HCT116 (cell line): Measurements from ENCODE around the gene SCUBE2. TPM values are rescaled to one million over a fixed set of nuclear protein-coding genes. Genes with fewer than 3 reads are reported as not detected.

Source experiments
- ATAC-seq: fragments of 200-7000 bp; cut with Tn5 transposase; 2 replicates; pipeline ENCODE4 v1.9.1; 2020; ENCODE audit warnings: mild to moderate bottlenecking, moderate library complexity
- BruUV-seq: library from RNA; stranded (reverse); fragments of 400-500 nt; replicated peaks from 2 replicates; lab custom pipeline; 2021; lab: Mats Ljungman, UMichigan
- CTCF ChIA-PET: fragments of 300-600 bp; sonication (Branson Sonifier 250); formaldehyde crosslinking; loops from one replicate; lab custom pipeline; 2021; ENCODE audit warnings: antibody characterized with exemption; lab: Charles Lee
- POLR2A ChIA-PET: fragments of 300-600, 350-600 bp; sonication (Branson Sonifier 250); formaldehyde crosslinking; loops from one replicate; lab custom pipeline; 2021; ENCODE audit warnings: antibody characterized with exemption; lab: Charles Lee
- RAD21 ChIA-PET, 2 experiments: fragments of 300-600 bp; sonication (Branson Sonifier 250); formaldehyde crosslinking; loops; one replicate each; lab custom pipeline; 2023; ENCODE audit warnings: low total read pairs in 2 of 2; ENCODE audit not compliant: uncharacterized antibody in 2 of 2, unreplicated experiment in 2 of 2, low non-redundant PET in 1 of 2; lab: Charles Lee
- DNase-seq: peaks from one replicate; pipeline ENCODE4 v3.0.0-alpha.2; 2010; ENCODE audit warnings: low read depth, low spot score
- H2AFZ ChIP-seq: fragments of 200-600 bp; shearing (Covaris generic), sonication (generic); 2 replicates; pipeline ENCODE4 v1.6.1; 2017; ENCODE audit warnings: low read depth, mixed run types, mixed read lengths, antibody characterized with exemption, low read length; ENCODE audit not compliant: poor library complexity, severe bottlenecking
- H3K27ac ChIP-seq: 2 replicates; pipeline ENCODE4 v1.5.1; 2012; ENCODE audit warnings: low read depth, low read length
- H3K27me3 ChIP-seq: fragments of 200-600 bp; sonication (generic); 2 replicates; pipeline ENCODE4 v1.6.1; 2016; ENCODE audit warnings: mixed run types, low read length, mixed read lengths; ENCODE audit not compliant: insufficient read depth
- H3K36me3 ChIP-seq, 2 experiments: fragments of 200-500 bp in 1 of 2; fragments of 200-600 bp in 1 of 2; sonication (Bioruptor generic) in 1 of 2; sonication (generic) in 1 of 2; 2 replicates each; pipeline versions ENCODE4 v1.5.1 to v1.6.1; 2014 to 2016; ENCODE audit warnings: low read length in 2 of 2, inconsistent platforms in 1 of 2, mixed read lengths in 1 of 2, mixed run types in 1 of 2; ENCODE audit not compliant: insufficient read depth in 2 of 2, control insufficient read depth in 1 of 2
- H3K4me1 ChIP-seq, 2 experiments: fragments of 200-600 bp in 1 of 2; sonication (generic) in 1 of 2; 2 replicates each; pipeline versions ENCODE4 v1.5.1 to v1.6.1; 2012 to 2017; ENCODE audit warnings: low read length in 2 of 2, inconsistent platforms in 1 of 2, mild to moderate bottlenecking in 1 of 2, mixed read lengths in 1 of 2, mixed run types in 1 of 2, moderate library complexity in 1 of 2; ENCODE audit not compliant: insufficient read depth in 2 of 2, control insufficient read depth in 1 of 2
- H3K4me2 ChIP-seq: fragments of 200-600 bp; sonication (generic); 2 replicates; pipeline ENCODE4 v1.6.1; 2017; ENCODE audit warnings: mixed run types, low read length, mixed read lengths
- H3K4me3 ChIP-seq, 2 experiments: fragments of 200-600 bp in 1 of 2; sonication (generic) in 1 of 2; replicated peaks in 1 of 2; 2 replicates each; pipeline ENCODE4 v1.5.1; 2011 to 2016; ENCODE audit warnings: low read length in 2 of 2, control low read depth in 1 of 2, low read depth in 1 of 2, mild to moderate bottlenecking in 1 of 2, mixed read lengths in 1 of 2, mixed run types in 1 of 2
- H3K79me2 ChIP-seq: fragments of 200-600 bp; sonication (generic); 2 replicates; pipeline ENCODE4 v1.6.1; 2017; ENCODE audit warnings: mild to moderate bottlenecking, mixed run types, low read length, moderate library complexity, mixed read lengths; ENCODE audit not compliant: insufficient read depth
- H3K9ac ChIP-seq: fragments of 200-600 bp; sonication (generic); 2 replicates; pipeline ENCODE4 v1.6.1; 2016; ENCODE audit warnings: low read length, mixed read lengths
- H3K9me2 ChIP-seq: fragments of 200-600 bp; sonication (generic), shearing (Covaris generic); 2 replicates; pipeline ENCODE4 v1.6.1; 2017; ENCODE audit warnings: mixed run types, mild to moderate bottlenecking, moderate library complexity; ENCODE audit not compliant: insufficient read depth
- H3K9me3 ChIP-seq, 2 experiments: fragments of 200-500 bp in 1 of 2; fragments of 200-600 bp in 1 of 2; sonication (Bioruptor generic) in 1 of 2; sonication (generic) in 1 of 2; 2 replicates each; pipeline ENCODE4 v1.6.1; 2014 to 2017; ENCODE audit warnings: low read length in 2 of 2, mixed read lengths in 2 of 2, inconsistent platforms in 1 of 2, low read depth in 1 of 2, mild to moderate bottlenecking in 1 of 2, mixed run types in 1 of 2, moderate library complexity in 1 of 2; ENCODE audit not compliant: control insufficient read depth in 1 of 2, insufficient read depth in 1 of 2
- H4K20me1 ChIP-seq: fragments of 200-600 bp; sonication (generic), shearing (Covaris generic); 2 replicates; pipeline ENCODE4 v1.6.1; 2017; ENCODE audit warnings: mixed run types, mild to moderate bottlenecking, moderate library complexity; ENCODE audit not compliant: insufficient read depth
- ATF3 ChIP-seq: IDR thresholded peaks from 2 replicates; pipeline ENCODE4 v1.6.1; 2012
- CTCF ChIP-seq, 3 experiments: fragments of 200-600 bp in 1 of 3; sonication (generic) in 1 of 3; IDR thresholded peaks in 2 of 3; conservative IDR thresholded peaks in 1 of 3; 2 replicates each; pipeline ENCODE4 v1.5.1; 2012 to 2017; ENCODE audit warnings: low read depth in 2 of 3, low read length in 2 of 3, antibody characterized with exemption in 1 of 3, borderline replicate concordance in 1 of 3, control low read depth in 1 of 3, mild to moderate bottlenecking in 1 of 3, mixed read lengths in 1 of 3, mixed run types in 1 of 3, moderate library complexity in 1 of 3; ENCODE audit not compliant: insufficient read depth in 1 of 3
- EGR1 ChIP-seq: IDR thresholded peaks from 2 replicates; pipeline ENCODE4 v1.6.1; 2012; ENCODE audit warnings: low read depth
- EZH2phosphoT487 ChIP-seq: fragments of 200-600 bp; IDR thresholded peaks from 2 replicates; pipeline ENCODE4 v1.6.1; 2018; ENCODE audit warnings: antibody characterized with exemption, borderline replicate concordance
- JUND ChIP-seq: IDR thresholded peaks from 2 replicates; pipeline ENCODE4 v1.6.1; 2012
- MAX ChIP-seq: IDR thresholded peaks from 2 replicates; pipeline ENCODE4 v1.6.1; 2012
- POLR2A ChIP-seq: IDR thresholded peaks from 2 replicates; pipeline ENCODE4 v1.7.0; 2011; ENCODE audit warnings: borderline replicate concordance; ENCODE audit not compliant: insufficient read depth, insufficient read length; ENCODE audit errors: extremely low read depth
- POLR2AphosphoS5 ChIP-seq: IDR thresholded peaks from 2 replicates; pipeline ENCODE4 v1.6.1; 2011; ENCODE audit warnings: mild to moderate bottlenecking, low read depth, low read length, moderate library complexity
- RAD21 ChIP-seq: IDR thresholded peaks from 2 replicates; pipeline ENCODE4 v1.6.1; 2012; ENCODE audit warnings: low read depth, mild to moderate bottlenecking
- SP1 ChIP-seq: IDR thresholded peaks from 2 replicates; pipeline ENCODE4 v1.6.1; 2012; ENCODE audit warnings: low read depth
- SRF ChIP-seq: IDR thresholded peaks from 2 replicates; pipeline ENCODE4 v1.6.1; 2012; ENCODE audit warnings: low read depth
- TCF7L2 ChIP-seq: IDR thresholded peaks from 2 replicates; pipeline ENCODE4 v1.7.0; 2011; ENCODE audit warnings: borderline replicate concordance, inconsistent platforms; ENCODE audit not compliant: insufficient read depth, insufficient read length; ENCODE audit errors: extremely low read depth
- YY1 ChIP-seq: IDR thresholded peaks from 2 replicates; pipeline ENCODE4 v1.6.1; 2011; ENCODE audit warnings: low read length, low read depth, moderate library complexity, mild to moderate bottlenecking; ENCODE audit not compliant: insufficient replicate concordance; ENCODE audit errors: extremely low read depth
- ZFX ChIP-seq: fragments of 450-650 bp; IDR thresholded peaks from 2 replicates; pipeline ENCODE4 v1.6.1; 2017
- ZNF274 ChIP-seq: fragments of 200-500 bp; sonication (Bioruptor generic); IDR thresholded peaks from 2 replicates; pipeline ENCODE4 v1.6.1; 2014; ENCODE audit warnings: mild to moderate bottlenecking, low read depth, low read length, inconsistent platforms
- intact Hi-C: fragments of 100-400 bp; cut with micrococcal nuclease; formaldehyde crosslinking; loops from 2 replicates; pipeline ENCODE4 v1.10.0; 2022
- total RNA-seq: library from RNA; stranded (reverse); gene quantifications from one replicate; pipeline ENCODE4 v1.2.1, GENCODE V29; 2021; ENCODE audit not compliant: unreplicated experiment

SCUBE2 gene
- total RNA-seq, 1 experiment from 2014 or later: 1.3 TPM

GRCh38 chr11:9015677-9016076, 75.7 kb downstream of the SCUBE2 start:
- Histone ChIP-seq H3K27ac (no peak overlapping the region), H3K36me3 (no peaks in the 10 kb centered on the region), H3K4me1 (0 out of 4 replicates have a peak, but pooled peaks cover 0 to 2% of the 10 kb centered on the region in 2 experiments), H3K9me3 (no peaks in the 10 kb centered on the region), H3K9me2 (no peaks in the 10 kb centered on the region), H3K4me2 (no peak overlapping the region), H3K4me3 (no peak overlapping the region), H4K20me1 (no peaks in the 10 kb centered on the region), H2AFZ (peak overlapping the region; percentile 77), H3K9ac (no peak overlapping the region), H3K27me3 (no peaks in the 10 kb centered on the region), H3K79me2 (no peaks in the 10 kb centered on the region)
- RAD21 ChIA-PET: interaction anchor here (0.8 to 2.6 kb wide), 6 partner anchors 80 to 569 kb away, joined by 3 to 20 read pairs (median 5); no protein-coding TSS in a partner anchor
- CTCF ChIA-PET: interaction anchor here (0.6 to 2.8 kb wide), 23 partner anchors 9 to 732 kb away, joined by 3 to 46 read pairs (median 3); no protein-coding TSS in a partner anchor
- no TSS peak for BruUV-seq
- POLR2A ChIA-PET: no interaction called here
- intact Hi-C loops: loop anchor here (1.0 kb wide), 2 partner anchors 122 to 491 kb away; no protein-coding TSS in a partner anchor
- peak; percentile 98 for ATAC-seq
- DNase-seq: peak; percentile 75
- peak; percentile 81 to 85 (median 82) for TF ChIP-seq CTCF (IDR thresholded peaks at IDR 0.05 in 2 of 3, conservative IDR thresholded peaks at IDR 0.05 in 1 of 3; ENCODE audit: borderline replicate concordance in 1 of 3, insufficient read depth in 1 of 3, low read depth in 2 of 3, low read length in 2 of 3)
- TF ChIP-seq RAD21: peak; percentile 76
- TF ChIP-seq YY1: peak; percentile 55
- no peak for TF ChIP-seq MAX
- TF ChIP-seq, all 23 proteins: peak for 3

GRCh38 chr11:9014826-9015225, 76.6 kb downstream of the SCUBE2 start:
- Histone ChIP-seq H3K27ac (no peak overlapping the region), H4K20me1 (no peaks in the 10 kb centered on the region), H3K4me2 (no peak overlapping the region), H3K4me3 (no peak overlapping the region), H3K79me2 (no peaks in the 10 kb centered on the region), H3K4me1 (0 out of 4 replicates have a peak, but pooled peaks cover 0 to 2% of the 10 kb centered on the region in 2 experiments), H3K27me3 (no peaks in the 10 kb centered on the region), H2AFZ (no peak overlapping the region), H3K9me3 (no peaks in the 10 kb centered on the region), H3K9ac (no peak overlapping the region), H3K9me2 (no peaks in the 10 kb centered on the region), H3K36me3 (no peaks in the 10 kb centered on the region)
- intact Hi-C loops: loop anchor here (1.0 kb wide), 2 partner anchors 122 to 491 kb away; no protein-coding TSS in a partner anchor
- no peak for ATAC-seq
- CTCF ChIA-PET: interaction anchor here (1.1 to 2.8 kb wide), 8 partner anchors 10 to 492 kb away, joined by 3 to 46 read pairs (median 6); no protein-coding TSS in a partner anchor
- RAD21 ChIA-PET: interaction anchor here (0.8 to 2.6 kb wide), 4 partner anchors 123 to 492 kb away, joined by 3 to 20 read pairs (median 6); no protein-coding TSS in a partner anchor
- BruUV-seq: no TSS peak
- no peak for DNase-seq
- POLR2A ChIA-PET: no interaction called here
- TF ChIP-seq RAD21 (no peak), ZFX (no peak), SRF (no peak), ZNF274 (no peak), EGR1 (no peak), ATF3 (no peak), TCF7L2 (no peak), SP1 (no peak), CTCF (IDR thresholded peaks at IDR 0.05 in 2 of 3, conservative IDR thresholded peaks at IDR 0.05 in 1 of 3; ENCODE audit: borderline replicate concordance in 1 of 3, insufficient read depth in 1 of 3, low read depth in 2 of 3, low read length in 2 of 3) (no peak), YY1 (no peak), POLR2A (no peak), EZH2phosphoT487 (no peak), POLR2AphosphoS5 (no peak), JUND (no peak)
